Measurements from ENCODE around the gene DBNL.

Gene DBNL

GRCh38 chr7:44079331-44080021 is 35.0 kb downstream of the DBNL start:
- no peak for DNase-seq

DNA sequence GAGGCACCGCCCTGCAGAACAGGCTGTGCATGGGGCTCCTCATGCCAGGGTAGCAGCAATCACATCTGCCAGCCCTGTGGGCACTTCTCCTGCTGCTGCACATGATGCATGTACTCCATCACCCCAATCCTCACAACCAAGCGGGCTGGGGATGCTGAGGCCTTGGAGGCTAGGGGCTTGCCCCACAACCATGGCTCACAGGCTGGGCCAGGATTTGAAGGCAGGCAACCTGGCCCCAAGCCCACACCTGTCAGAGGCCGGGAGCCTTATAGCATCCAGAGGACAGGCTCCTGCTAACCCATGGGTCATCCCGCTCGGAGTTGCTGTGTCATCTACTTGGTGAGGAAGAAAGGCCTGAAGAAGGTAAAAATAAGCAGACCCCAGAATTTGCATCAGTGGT is 35.6 kb downstream of the DBNL start:
- no peak for DNase-seq

- DNase-seq: no peak
Measured at GRCh38 chr7:44080686-44081265, 36.3 kb downstream of the DBNL start.

DNA sequence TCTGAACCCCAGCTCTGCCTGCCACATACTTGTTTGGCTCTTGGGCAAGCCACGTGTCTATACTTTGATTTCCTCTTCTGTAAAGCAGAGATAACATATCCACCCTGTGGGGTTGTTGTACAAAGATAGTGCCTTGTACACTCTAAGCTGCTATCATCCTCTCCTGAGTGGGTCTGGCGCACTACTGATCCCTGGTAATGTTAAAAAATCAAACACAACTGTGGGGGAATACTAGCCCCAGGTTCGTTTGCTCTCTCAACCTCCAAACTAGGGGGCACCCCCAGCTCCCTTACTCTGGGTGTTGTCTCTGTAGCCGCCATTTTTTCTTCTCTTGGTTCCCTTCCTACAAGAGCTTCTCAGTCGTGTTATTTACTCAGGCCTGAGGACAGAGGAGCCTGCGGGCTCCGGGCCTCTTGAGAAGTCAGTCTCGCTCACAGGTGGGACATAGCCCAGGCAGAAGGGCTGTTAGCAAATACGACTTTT is 36.8 kb downstream of the DBNL start:
- no peak for DNase-seq

DNA sequence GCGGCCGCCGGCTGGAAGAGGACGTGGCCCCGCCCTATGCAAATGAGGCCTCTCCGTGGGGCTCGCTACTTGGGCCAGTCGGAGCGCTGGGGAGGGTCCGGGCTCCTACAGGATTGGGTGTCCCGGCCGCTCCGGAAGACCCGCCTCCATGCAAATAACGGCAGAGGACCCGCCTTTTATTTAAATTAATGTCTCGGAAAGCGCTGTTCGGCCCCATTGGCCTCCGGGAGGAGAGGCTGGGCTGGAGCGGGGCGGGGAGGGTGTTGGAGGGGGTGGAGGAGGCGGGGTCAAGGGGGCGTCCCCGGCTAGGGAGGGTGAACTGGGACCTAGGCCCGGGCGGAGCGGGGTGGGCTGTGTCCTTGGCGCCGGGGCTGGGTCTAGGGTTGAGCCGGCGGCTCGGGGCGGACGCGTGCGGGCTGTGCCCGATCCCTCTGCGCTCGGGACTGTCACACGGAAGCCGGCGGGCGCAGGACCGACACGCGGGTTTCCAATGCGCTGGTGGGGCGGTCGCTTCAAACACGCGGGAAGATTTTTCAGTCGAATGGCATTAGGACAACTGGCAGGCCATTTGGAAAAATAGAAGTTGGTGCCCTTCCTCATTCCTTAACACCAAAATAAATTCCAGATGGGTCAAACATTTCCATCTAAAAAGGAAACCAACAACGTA is 38.2 kb downstream of the DBNL start:
- peak; percentile 89 for DNase-seq

GRCh38 chr7:44083796-44084195 is 39.3 kb downstream of the DBNL start:
- no peak for DNase-seq

DNA sequence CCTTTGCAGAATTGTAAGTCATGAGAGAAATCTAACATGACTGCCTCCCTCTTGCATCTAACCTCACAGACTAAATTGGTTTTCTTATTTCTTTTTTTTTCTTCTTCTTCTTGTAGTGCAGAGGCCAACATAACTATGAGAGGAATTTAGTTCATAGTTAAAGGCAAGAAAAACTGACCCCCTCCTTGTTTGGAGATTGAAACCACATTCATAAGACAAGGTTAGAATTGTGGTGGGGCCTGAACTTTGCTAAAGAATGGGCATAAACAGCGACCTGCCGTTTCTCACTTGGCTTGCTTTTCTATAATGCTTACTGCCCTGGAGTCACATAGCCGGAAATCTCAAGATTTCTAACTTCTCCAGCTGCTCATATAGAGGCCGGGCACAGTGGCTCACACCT is 40.2 kb downstream of the DBNL start:
- no peak for DNase-seq

DNA sequence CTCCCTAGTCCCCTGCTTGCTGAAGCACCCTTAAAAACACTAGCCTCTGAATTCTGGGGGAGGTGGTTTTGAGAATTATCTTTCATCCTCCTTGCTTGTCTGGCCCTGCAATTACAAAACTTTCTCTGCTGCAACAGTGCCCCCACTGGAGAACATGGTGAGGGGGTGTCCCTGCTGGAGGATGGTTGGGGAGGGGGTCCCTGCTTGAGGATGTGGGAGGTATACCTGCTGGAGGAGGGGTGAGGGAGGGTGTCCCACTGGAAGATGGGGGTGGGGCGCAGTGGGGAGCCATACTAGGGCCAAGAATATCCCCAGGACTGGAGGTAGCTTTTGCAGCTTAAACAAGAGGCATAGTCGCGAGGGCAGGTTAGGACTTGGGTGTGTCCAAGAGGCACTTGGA is 41.0 kb downstream of the DBNL start:
- no peak for DNase-seq

- no peak for DNase-seq
Measured at GRCh38 chr7:44086627-44087026, 42.1 kb downstream of the DBNL start.

DNA sequence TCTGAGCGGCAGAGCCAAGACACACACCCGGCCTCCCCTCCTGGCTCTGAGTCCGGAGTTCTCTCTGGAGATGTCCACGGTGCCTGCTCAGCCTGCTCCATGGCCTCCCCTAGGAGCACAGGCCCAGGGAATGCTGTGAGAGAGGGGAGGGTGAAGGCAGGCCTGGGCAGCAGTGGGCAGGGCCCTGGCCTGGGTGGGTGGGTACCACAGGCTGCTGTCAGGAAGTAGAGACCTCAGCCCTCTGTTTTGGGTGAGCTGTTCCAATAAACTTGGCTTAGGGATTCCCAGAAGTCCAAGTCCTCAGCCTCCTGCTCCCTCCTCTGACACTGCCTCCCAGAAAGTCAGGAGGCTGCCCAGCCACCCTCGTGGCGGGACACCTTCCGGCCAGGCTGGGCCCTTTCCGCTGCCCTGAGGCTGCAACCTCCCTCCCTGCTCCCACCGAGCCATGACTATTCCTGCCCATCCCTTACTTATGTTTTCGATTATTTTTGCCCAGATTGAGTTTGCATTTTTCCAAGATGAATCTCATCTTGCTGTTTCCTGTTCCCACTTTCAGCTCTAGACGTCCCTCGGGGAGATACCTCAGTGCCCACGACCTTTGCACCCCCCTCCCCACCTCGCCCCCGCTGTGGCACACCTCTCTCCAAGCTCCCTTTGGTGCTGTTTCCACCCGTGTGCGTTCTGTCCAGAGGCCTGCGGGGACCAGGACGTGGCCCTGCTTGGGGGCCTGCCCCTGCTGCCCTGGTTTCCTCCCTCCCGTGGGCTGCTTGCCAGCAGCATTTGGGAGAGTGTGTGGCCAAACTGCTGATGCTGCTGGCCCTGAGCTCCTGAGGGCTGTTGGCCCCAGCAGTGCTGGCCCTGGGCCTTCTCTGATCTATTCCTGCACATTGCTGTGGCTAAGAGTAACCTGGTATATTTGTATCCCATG is 43.7 kb downstream of the DBNL start:
- DNase-seq: no peak

DNA sequence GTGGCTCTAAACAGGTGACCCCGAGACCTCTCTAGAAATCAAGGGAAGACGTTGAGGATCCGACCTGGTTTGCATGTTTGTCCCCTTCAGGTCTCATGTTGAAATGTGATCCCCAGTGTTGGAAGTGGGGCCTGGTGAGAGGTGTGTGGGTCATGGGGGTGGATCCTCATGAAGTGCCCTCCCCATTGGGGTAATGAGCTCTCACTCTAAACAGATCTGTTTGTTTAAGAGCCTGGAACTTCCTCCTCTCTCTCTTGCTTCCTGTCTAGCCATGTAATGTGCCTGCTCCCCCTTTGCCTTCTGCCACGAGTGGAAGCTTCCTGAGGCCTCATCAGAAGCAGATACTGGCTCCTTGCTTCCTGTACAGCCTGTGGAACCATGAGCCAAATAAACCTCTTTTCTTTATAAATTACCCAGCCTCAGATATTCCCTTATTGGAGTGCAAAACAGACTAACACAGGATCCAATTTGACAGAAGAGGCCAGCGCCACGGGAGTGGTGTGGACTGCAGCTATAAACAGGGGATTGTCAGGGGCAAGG is 48.7 kb downstream of the DBNL start:
- no peak for DNase-seq

DNA sequence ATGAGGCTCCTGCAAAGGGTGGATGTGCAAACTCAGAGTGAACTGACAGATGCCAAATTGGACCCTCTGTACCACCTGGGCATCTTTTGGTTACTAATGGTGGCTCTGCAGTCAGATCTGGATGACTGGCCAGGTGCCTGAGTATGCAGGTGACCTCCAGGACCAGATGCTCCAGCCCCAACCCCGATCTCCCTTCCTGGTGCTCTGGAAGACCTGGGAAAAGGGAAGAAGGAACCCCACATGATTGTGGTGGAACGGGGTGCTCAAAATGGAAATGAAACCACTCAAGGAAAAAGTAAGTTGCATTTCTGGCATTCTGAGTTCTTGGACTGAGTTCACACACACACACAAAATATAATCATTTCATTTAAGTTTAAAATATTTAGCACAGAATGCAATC is 49.9 kb downstream of the DBNL start:
- DNase-seq: no peak

- no peak for DNase-seq
Measured at GRCh38 chr7:44094883-44095592, 50.5 kb downstream of the DBNL start.

GRCh38 chr7:44095781-44096180 is 51.3 kb downstream of the DBNL start:
- no peak for DNase-seq

DNA sequence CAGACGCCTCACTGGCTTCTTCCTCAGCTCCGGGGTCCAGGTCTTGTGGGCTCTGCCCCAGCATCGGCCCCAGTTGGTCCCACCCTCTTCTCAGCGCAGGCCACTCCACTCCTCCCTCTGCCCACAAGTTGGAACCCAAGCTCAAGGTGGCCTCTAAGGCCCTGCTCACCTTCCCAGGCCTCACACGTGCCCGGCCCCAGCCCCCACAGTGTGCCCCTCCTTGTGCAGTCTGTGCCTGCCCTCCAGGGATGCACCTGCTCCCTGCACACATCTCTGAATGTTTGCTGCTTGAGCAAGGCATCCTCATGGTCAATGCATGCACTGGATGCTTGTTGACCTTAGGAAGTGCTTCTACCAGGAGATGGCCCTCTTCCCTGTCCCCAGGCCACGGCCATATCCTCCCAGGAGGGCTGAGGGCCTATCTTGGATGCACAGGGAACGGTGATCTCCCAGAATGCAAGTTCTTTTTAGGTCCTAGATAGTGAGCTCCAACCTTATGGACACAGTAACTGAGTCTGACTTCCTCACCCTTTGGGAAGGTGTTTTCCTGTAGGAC is 51.9 kb downstream of the DBNL start:
- no peak for DNase-seq

DNA sequence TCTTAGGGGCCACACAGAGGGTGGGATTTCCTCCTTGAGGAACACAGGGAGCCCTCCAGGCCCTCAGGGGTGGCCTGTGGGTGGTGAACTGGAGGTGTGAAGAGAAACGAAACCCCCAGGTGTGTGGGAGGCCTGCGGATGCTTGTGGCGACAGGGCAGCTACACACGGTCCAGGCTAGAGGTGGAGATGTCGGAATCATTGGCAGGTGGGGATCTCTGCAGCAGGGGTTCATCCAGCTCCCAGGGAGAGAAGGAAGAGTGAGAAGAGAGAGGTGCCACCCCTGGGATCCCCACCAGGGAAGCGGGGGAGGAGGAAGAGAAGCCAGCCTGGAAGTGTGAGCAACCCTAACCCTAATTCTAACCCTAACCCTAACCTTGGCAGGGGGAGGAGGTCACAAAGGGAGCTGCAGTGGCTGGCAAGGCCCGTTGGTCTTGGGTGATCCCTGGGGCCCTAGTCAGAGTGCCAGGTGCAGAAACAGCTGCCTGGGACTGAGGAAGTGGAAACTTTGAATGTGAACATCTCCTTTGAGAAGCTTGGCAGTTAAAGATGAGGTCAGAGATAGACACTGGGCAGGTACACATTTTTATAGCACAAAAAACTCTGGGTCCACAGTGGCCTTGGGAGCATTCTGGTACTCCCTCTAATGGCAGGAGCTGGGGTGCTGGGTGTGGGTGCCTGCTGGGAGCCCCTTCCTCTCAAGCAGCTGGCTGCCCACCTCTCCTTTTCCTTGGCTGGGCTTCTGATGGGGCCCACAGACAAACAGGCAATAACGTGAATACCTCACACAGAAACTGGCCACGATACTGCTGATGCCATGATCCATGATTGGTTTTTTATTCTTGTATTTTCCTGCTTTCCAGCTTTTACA is 52.8 kb downstream of the DBNL start:
- no peak for DNase-seq

DNA sequence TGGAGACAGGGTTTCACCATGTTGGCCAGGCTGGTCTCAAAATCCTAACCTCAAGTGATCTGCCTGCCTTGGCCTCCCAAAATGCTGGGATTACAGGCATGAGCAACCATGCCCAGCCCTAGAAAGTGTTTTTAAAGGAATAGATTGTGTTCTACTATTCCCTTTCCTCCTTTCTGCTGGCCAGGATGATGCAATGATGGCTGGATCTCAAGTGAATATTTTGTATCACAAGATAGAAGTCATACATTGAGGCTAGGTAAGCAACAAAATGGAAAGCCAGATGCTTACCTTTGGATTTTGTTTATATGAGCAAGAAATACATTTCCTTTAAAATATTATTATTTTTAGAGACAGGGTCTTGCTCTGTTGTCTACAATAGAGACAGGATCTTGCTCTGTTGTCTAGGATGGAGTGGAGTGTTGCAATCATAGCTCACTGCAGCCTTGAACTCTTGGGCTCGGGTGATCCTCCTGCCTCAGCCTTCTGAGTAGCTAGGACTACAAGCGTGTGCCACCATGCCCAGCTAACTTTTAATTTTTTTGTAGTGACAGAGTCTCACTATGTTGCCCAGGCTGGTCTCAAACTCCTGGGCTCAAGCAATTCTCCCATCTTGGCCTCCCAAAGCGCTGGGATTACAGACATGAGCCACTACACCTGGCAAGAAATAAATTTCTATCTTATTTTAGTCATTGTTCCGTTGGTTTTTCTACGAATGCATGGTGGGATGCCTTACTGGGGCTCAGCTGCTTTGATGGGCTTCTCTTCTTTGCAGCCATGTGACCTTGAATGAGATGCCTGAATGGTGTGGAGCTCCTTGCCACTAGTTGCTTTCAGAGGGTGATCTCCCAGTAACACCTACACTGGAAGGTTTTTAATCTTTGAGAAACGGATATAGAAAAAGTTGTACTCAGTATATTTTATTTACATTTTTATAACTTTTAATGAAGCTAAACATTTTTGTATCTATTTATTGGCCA is 53.9 kb downstream of the DBNL start:
- no peak for DNase-seq

DNA sequence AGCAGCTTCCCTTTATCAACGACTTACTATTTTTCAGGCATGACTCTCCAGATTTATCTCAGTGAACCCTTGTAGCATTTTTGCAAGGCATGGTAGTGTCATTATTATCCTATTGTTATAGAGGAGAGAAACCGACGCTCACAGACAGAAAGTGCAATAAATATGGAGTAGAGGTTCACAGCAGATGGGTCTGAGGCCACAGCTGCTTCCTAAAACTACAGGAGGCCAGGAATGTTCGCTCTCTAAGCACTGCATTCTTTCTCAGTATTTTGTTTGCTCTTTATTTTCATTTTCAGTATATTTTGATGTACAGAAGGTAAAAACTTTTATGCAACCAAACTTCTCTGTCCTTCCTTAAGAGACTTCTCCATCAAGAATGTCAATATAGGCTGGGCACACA is 55.2 kb downstream of the DBNL start:
- DNase-seq: no peak

GRCh38 chr7:44100458-44101302 is 56.2 kb downstream of the DBNL start:
- no peak for DNase-seq

All from 8988T (cell line).